Prostate gland (tissue), 2 donors: ENCODE data around the gene CDCA3.

Experiments used
- CTCF ChIP-seq, 4 experiments: fragments of 200-600 bp in 2 of 4; fragments of 450-650 bp in 2 of 4; sonication (generic) in 2 of 4; IDR thresholded peaks; 1 replicate in 3 of 4; 2 replicates in 1 of 4; pipeline ENCODE4 v1.5.1; 2016 to 2019; ENCODE audit warnings: antibody characterized with exemption in 4 of 4, mild to moderate bottlenecking in 2 of 4, moderate library complexity in 2 of 4
- POLR2A ChIP-seq: fragments of 450-650 bp; IDR thresholded peaks from one replicate; pipeline ENCODE4 v1.6.1; 2016; ENCODE audit warnings: antibody characterized with exemption, mild to moderate bottlenecking

GRCh38 chr12:6833189-6833890 lies 17.7 kb downstream of the CDCA3 start:
- no peak for TF ChIP-seq CTCF (IDR thresholded peaks at IDR 0.05)
- no peak for TF ChIP-seq POLR2A
